Spleen (tissue), 11 donors: ENCODE data around the gene TRIM9. TPM values are rescaled to one million over a fixed set of nuclear protein-coding genes. Genes with fewer than 3 reads are reported as not detected.

Experiments
- DNase-seq: peaks from one replicate; pipeline ENCODE4 v3.0.0-alpha.2; 2020
- H3K27ac ChIP-seq, 8 donors: fragments of 200-600 bp; sonication (generic) in 7 of 8; 1 replicate in 4 of 8; 2 replicates in 4 of 8; pipeline versions ENCODE4 v1.5.0 to v1.8.0; 2016 to 2021; ENCODE audit warnings: inconsistent platforms in 4 of 8, mild to moderate bottlenecking in 4 of 8, moderate library complexity in 1 of 8
- H3K27me3 ChIP-seq, 7 donors: fragments of 200-600 bp; sonication (generic) in 6 of 7; replicated peaks in 1 of 7; 1 replicate in 4 of 7; 2 replicates in 3 of 7; pipeline versions ENCODE4 v1.5.0 to v1.8.0; 2016 to 2021; ENCODE audit warnings: inconsistent platforms in 3 of 7, mild to moderate bottlenecking in 1 of 7
- H3K36me3 ChIP-seq, 6 donors: fragments of 200-600 bp; sonication (generic) in 5 of 6; 1 replicate in 4 of 6; 2 replicates in 2 of 6; pipeline versions ENCODE4 v1.5.0 to v1.8.0; 2016 to 2021; ENCODE audit warnings: inconsistent platforms in 2 of 6
- H3K4me1 ChIP-seq, 6 donors: fragments of 200-600 bp; sonication (generic) in 5 of 6; 1 replicate in 3 of 6; 2 replicates in 3 of 6; pipeline versions ENCODE4 v1.5.0 to v1.8.0; 2016 to 2021; ENCODE audit warnings: inconsistent platforms in 3 of 6
- H3K4me3 ChIP-seq, 8 donors: fragments of 200-600 bp; sonication (generic) in 7 of 8; 1 replicate in 4 of 8; 2 replicates in 4 of 8; pipeline versions ENCODE4 v1.5.0 to v1.8.0; 2016 to 2021; ENCODE audit warnings: inconsistent platforms in 4 of 8, mild to moderate bottlenecking in 4 of 8, moderate library complexity in 2 of 8
- H3K9me3 ChIP-seq, 8 donors: fragments of 200-600 bp; sonication (generic) in 7 of 8; 1 replicate in 4 of 8; 2 replicates in 4 of 8; pipeline versions ENCODE4 v1.5.0 to v1.8.0; 2016 to 2021; ENCODE audit warnings: inconsistent platforms in 4 of 8
- POLR2A ChIP-seq, 3 donors: fragments of 450-650 bp; IDR thresholded peaks; one replicate each; pipeline ENCODE4 v1.5.1; 2017; ENCODE audit warnings: antibody characterized with exemption in 3 of 3, mild to moderate bottlenecking in 1 of 3
- POLR2AphosphoS5 ChIP-seq, 3 donors: sonication (generic); formaldehyde crosslinking; IDR thresholded peaks; one replicate each; pipeline ENCODE4 v1.5.1; 2017; ENCODE audit warnings: antibody characterized with exemption in 3 of 3
- WGBS, 5 donors: extraction: QIAGEN DNeasy Blood & Tissue Kit in 3 of 5; methylation state at CpG; one replicate each; pipeline versions ENCODE4 v1.1.5 to v1.1.7; 2013 to 2018; 5-methylcytosine and 5-hydroxymethylcytosine counted together
- intact Hi-C: fragments of 100-400 bp; cut with DNase I; formaldehyde crosslinking; loops from one replicate; pipeline ENCODE4 v1.15.0; 2023; ENCODE audit warnings: low total_unique reads
- polyA plus RNA-seq, 3 donors: library from polyadenylated mRNA; stranded (reverse); fragments of 200-250 nt; gene quantifications; one replicate each; pipeline ENCODE4 v1.2.1, GENCODE V29; 2013
- total RNA-seq, 7 donors: library from RNA; depleted of rRNA in 3 of 7; stranded (reverse); fragments of >200 nt in 3 of 7; fragmentation: NEBNext Ultra II Directional in 4 of 7; extraction: Animal tissue kit (Norgen Biotek cat#: 25700) in 4 of 7; gene quantifications; one replicate each; pipeline versions ENCODE4 v1.1.0 to v1.2.1, GENCODE V29; 2016 to 2021
- TF ChIP-seq, protein P1 (sequence below), 11 experiments: fragments of 200-600 bp in 7 of 11; fragments of 450-650 bp in 4 of 11; sonication (generic) in 4 of 11; IDR thresholded peaks in 8 of 11; conservative IDR thresholded peaks in 3 of 11; 1 replicate in 7 of 11; 2 replicates in 4 of 11; pipeline versions ENCODE4 v1.4.0 to v1.8.0; 2016 to 2021; ENCODE audit warnings: antibody characterized with exemption in 11 of 11, inconsistent platforms in 4 of 11, mild to moderate bottlenecking in 1 of 11
- donor health status: healthy with polysubstance abuse.
- donor health status: DM: no; HTN: no; CAD: no; lungs with moderate emphysema.
- donor health status: DM: no; HTN: no; CAD: no.
- donor health status: Bipolar disorder and iron deficiency.
- donor health status: healthy.
- donor health status: DM: no; HTN: no; CAD: no.
- donor health status: DM: yes; HTN: yes; CAD: no.

TRIM9 gene
- total and polyA plus RNA-seq, 10 donors, result 0.03 to 3.1 (median 1.1) TPM

DNA sequence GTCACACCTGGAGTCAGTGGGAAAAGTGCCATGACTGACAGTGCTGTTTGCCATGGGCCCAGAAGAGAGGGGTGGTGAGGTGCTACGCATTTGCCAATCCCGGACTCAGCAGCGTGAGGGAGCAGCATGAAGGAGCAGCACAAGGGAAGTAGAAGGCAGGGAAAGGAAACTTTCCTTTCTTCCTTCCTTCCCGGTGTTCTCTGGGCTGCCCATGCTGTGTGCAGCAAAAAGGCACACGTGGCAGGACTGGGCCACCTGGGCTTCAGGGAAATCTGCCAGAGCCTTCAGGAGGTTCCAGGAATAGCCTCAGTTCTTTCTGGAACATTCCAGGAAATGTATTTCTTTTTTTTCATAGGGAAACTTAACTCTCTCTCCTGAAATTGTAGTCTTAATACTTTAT is 23.0 kb downstream of the TRIM9 start:
- Histone ChIP-seq H3K27ac (no peak overlapping the region), H3K4me3 (no peak overlapping the region), H3K36me3 (no peaks in the 10 kb centered on the region), H3K4me1 (no peaks in the 10 kb centered on the region), H3K9me3 (peaks cover 0 to 15% (median 2%) of the 10 kb centered on the region in 8 donors), H3K27me3 (no peaks in the 10 kb centered on the region)
- 56 to 78% (median 65%) methylated on average over 5 of the region's 5 CpGs for WGBS, 5 donors
- DNase-seq, result no peak
- intact Hi-C loops, result no loop called here
- TF ChIP-seq, protein P1, sequence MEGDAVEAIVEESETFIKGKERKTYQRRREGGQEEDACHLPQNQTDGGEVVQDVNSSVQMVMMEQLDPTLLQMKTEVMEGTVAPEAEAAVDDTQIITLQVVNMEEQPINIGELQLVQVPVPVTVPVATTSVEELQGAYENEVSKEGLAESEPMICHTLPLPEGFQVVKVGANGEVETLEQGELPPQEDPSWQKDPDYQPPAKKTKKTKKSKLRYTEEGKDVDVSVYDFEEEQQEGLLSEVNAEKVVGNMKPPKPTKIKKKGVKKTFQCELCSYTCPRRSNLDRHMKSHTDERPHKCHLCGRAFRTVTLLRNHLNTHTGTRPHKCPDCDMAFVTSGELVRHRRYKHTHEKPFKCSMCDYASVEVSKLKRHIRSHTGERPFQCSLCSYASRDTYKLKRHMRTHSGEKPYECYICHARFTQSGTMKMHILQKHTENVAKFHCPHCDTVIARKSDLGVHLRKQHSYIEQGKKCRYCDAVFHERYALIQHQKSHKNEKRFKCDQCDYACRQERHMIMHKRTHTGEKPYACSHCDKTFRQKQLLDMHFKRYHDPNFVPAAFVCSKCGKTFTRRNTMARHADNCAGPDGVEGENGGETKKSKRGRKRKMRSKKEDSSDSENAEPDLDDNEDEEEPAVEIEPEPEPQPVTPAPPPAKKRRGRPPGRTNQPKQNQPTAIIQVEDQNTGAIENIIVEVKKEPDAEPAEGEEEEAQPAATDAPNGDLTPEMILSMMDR (IDR thresholded peaks at IDR 0.05 in 8 of 11, conservative IDR thresholded peaks at IDR 0.05 in 3 of 11), result no peak
- TF ChIP-seq POLR2AphosphoS5 (IDR thresholded peaks at IDR 0.05) (no peak), POLR2A (IDR thresholded peaks at IDR 0.05) (no peak)

DNA sequence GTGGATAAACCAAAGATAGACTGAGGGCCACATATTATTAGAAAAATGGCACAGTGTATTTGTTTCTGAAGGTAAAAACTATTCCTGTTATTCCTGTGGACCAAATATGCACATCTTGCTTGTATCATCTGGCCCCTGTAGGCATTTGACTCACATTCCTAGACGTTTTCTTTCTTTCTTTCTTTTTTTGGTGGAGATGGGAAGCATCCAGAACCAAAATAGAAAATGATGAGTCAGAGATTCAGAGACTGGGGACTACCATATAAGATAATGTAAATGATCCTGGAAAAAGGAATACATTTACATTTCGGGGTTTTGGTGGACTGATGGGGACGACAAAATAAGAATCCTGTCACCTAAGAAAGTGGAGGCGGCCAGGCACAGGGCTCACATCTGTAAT is 24.2 kb downstream of the TRIM9 start:
- H3K4me3 ChIP-seq, result no peak overlapping the region
- WGBS, 5 donors, result 75 to 94% (median 79%) methylated on average over 4 of the region's 4 CpGs
- intact Hi-C loops, result no loop called here

DNA sequence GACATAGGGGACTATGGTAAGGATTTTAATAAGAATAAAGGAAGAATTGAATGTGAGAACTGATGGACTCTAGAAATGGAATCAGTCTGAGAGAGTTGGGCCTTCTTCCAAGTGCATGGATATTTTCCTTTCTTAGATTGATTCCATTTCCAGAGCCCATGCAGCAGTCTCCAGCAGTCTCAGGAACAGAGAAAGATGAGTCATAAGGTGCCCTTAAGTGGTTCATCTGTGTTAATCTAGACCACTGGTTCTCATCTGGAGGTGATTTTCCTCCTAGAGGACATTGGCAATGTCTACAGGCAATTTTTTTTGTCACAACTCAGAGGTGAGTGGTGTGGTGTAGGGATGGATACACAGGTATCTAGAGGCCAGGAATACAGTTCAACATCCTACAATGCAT is 25.9 kb downstream of the TRIM9 start:
- no peak for DNase-seq
- intact Hi-C loops, result no loop called here
- Histone ChIP-seq H3K4me1 (no peaks in the 10 kb centered on the region), H3K4me3 (no peak overlapping the region), H3K36me3 (no peaks in the 10 kb centered on the region), H3K27ac (no peak overlapping the region), H3K9me3 (peaks cover 0 to 15% (median 2%) of the 10 kb centered on the region in 8 donors), H3K27me3 (no peaks in the 10 kb centered on the region)
- TF ChIP-seq POLR2AphosphoS5 (IDR thresholded peaks at IDR 0.05) (no peak), POLR2A (IDR thresholded peaks at IDR 0.05) (no peak)
- TF ChIP-seq, protein P1 (IDR thresholded peaks at IDR 0.05 in 8 of 11, conservative IDR thresholded peaks at IDR 0.05 in 3 of 11), result no peak

More for the DNA sequence above, 24.2 kb downstream of the TRIM9 start:
- no peak for DNase-seq
- Histone ChIP-seq H3K9me3 (peaks cover 0 to 15% (median 2%) of the 10 kb centered on the region in 8 donors), H3K4me1 (no peaks in the 10 kb centered on the region), H3K36me3 (no peaks in the 10 kb centered on the region), H3K27ac (no peak overlapping the region), H3K27me3 (no peaks in the 10 kb centered on the region)
- TF ChIP-seq, protein P1 (IDR thresholded peaks at IDR 0.05 in 8 of 11, conservative IDR thresholded peaks at IDR 0.05 in 3 of 11), result no peak
- TF ChIP-seq POLR2AphosphoS5 (IDR thresholded peaks at IDR 0.05) (no peak), POLR2A (IDR thresholded peaks at IDR 0.05) (no peak)

DNA sequence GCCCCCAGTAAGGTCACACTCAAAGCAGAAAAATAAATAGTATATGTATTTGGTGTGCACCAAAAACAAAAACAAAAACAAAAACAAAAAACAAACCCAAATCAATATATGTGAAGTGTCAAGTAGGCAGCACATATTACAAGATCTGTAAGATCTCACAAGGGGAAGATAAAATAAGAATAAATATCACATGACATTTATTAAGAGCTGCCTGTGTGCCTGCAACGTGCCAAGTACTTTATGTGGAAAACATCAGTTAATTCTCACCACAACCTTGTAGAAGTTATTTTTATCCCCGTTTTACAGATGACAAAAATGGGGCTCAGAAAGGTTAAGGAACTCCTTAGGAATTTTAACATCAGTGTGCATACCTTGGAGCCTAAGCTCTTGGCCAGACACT is 26.6 kb downstream of the TRIM9 start:
- intact Hi-C loops, result no loop called here
- DNase-seq, result no peak
- Histone ChIP-seq H3K36me3 (no peaks in the 10 kb centered on the region), H3K27ac (no peak overlapping the region), H3K27me3 (no peaks in the 10 kb centered on the region), H3K4me1 (no peaks in the 10 kb centered on the region), H3K9me3 (peaks cover 0 to 15% (median 2%) of the 10 kb centered on the region in 8 donors), H3K4me3 (no peak overlapping the region)
- TF ChIP-seq POLR2AphosphoS5 (IDR thresholded peaks at IDR 0.05) (no peak), POLR2A (IDR thresholded peaks at IDR 0.05) (no peak)
- TF ChIP-seq, protein P1 (IDR thresholded peaks at IDR 0.05 in 8 of 11, conservative IDR thresholded peaks at IDR 0.05 in 3 of 11), result no peak
- 76 to 94% (median 80%) methylated on average over 2 of the region's 2 CpGs for WGBS, 5 donors
